Measurements from ENCODE around the gene PTGES2.

Gene PTGES2

GRCh38 chr9:128094950-128095544 lies 32.5 kb downstream of the PTGES2 start:
- TF ChIP-seq, protein P1, sequence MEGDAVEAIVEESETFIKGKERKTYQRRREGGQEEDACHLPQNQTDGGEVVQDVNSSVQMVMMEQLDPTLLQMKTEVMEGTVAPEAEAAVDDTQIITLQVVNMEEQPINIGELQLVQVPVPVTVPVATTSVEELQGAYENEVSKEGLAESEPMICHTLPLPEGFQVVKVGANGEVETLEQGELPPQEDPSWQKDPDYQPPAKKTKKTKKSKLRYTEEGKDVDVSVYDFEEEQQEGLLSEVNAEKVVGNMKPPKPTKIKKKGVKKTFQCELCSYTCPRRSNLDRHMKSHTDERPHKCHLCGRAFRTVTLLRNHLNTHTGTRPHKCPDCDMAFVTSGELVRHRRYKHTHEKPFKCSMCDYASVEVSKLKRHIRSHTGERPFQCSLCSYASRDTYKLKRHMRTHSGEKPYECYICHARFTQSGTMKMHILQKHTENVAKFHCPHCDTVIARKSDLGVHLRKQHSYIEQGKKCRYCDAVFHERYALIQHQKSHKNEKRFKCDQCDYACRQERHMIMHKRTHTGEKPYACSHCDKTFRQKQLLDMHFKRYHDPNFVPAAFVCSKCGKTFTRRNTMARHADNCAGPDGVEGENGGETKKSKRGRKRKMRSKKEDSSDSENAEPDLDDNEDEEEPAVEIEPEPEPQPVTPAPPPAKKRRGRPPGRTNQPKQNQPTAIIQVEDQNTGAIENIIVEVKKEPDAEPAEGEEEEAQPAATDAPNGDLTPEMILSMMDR (IDR thresholded peaks at IDR 0.05; ENCODE audit: low read depth, low read length, poor library complexity, severe bottlenecking): no peak
- TF ChIP-seq EZH2phosphoT487 (IDR thresholded peaks at IDR 0.05; ENCODE audit: borderline replicate concordance, low read length): no peak
- no peaks in the 10 kb centered on the region for H3K9me3 ChIP-seq (ENCODE audit: control insufficient read depth, insufficient read depth, low read length)
- no peak overlapping the region for H3K27ac ChIP-seq (ENCODE audit: low read depth, low read length)
- H3K4me3 ChIP-seq (ENCODE audit: low read length): no peak overlapping the region
- H4K20me1 ChIP-seq (ENCODE audit: control insufficient read depth, insufficient read depth, low read depth, low read length): peaks cover 12% of the 10 kb centered on the region; the same call in 1 of the 2 replicates
- no peaks in the 10 kb centered on the region for H3K9me2 ChIP-seq (replicated peaks; ENCODE audit: control insufficient read depth, low read length)
- H3K36me3 ChIP-seq (ENCODE audit: control insufficient read depth, low read length): peaks cover 13% of the 10 kb centered on the region
- H3K27me3 ChIP-seq (ENCODE audit: control insufficient read depth, low read length): no peaks in the 10 kb centered on the region
- no peak overlapping the region for H3K4me2 ChIP-seq (ENCODE audit: low read length)
- H3F3A ChIP-seq (ENCODE audit: control insufficient read depth, insufficient read depth): peaks cover 8% of the 10 kb centered on the region
- H3K79me2 ChIP-seq (ENCODE audit: control insufficient read depth, low read length): peaks cover 59% of the 10 kb centered on the region
- H3K4me1 ChIP-seq (ENCODE audit: control insufficient read depth, low read length): peaks cover 30% of the 10 kb centered on the region

- peaks cover 8% of the 10 kb centered on the region for H3F3A ChIP-seq (ENCODE audit: control insufficient read depth, insufficient read depth)
- peak overlapping the region; percentile 43 for H3K4me2 ChIP-seq (ENCODE audit: low read length)
- TF ChIP-seq, protein P1 (IDR thresholded peaks at IDR 0.05; ENCODE audit: low read depth, low read length, poor library complexity, severe bottlenecking): no peak
- no peak for TF ChIP-seq EZH2phosphoT487 (IDR thresholded peaks at IDR 0.05; ENCODE audit: borderline replicate concordance, low read length)
- H3K4me1 ChIP-seq (ENCODE audit: control insufficient read depth, low read length): peaks cover 30% of the 10 kb centered on the region
- no peaks in the 10 kb centered on the region for H3K9me3 ChIP-seq (ENCODE audit: control insufficient read depth, insufficient read depth, low read length)
- no peaks in the 10 kb centered on the region for H3K27me3 ChIP-seq (ENCODE audit: control insufficient read depth, low read length)
- peaks cover 63% of the 10 kb centered on the region for H3K79me2 ChIP-seq (ENCODE audit: control insufficient read depth, low read length)
- H4K20me1 ChIP-seq (ENCODE audit: control insufficient read depth, insufficient read depth, low read depth, low read length): peaks cover 12% of the 10 kb centered on the region; the same call in 1 of the 2 replicates
- no peak overlapping the region for H3K4me3 ChIP-seq (ENCODE audit: low read length)
- H3K27ac ChIP-seq (ENCODE audit: low read depth, low read length): peak overlapping the region; percentile 29
- peaks cover 13% of the 10 kb centered on the region for H3K36me3 ChIP-seq (ENCODE audit: control insufficient read depth, low read length)
- H3K9me2 ChIP-seq (replicated peaks; ENCODE audit: control insufficient read depth, low read length): no peaks in the 10 kb centered on the region
These were observed 33.2 kb downstream of the PTGES2 start for GRCh38 chr9:128094166-128094949.

DNA sequence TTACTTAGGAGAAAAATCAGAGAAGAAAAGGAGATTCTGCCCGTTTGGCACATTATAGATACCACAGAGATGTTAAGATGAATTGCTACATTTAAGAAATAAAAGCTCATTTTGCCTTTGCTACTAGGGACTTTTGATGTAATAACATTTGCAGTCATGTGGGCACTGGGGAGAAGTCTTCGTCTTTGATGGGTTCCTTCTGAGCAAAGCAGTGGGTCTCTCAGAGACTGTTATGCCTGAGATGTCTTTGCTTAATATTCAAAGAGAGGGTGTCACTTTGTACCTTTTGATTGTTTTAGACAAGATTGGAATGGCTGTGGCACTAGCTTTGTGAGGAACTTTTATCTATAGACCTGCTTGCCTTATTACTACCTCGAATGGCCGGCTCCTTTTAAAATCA lies 34.5 kb downstream of the PTGES2 start:
- Histone ChIP-seq H3K36me3 (ENCODE audit: control insufficient read depth, low read length) (peaks cover 13% of the 10 kb centered on the region), H3K9me2 (replicated peaks; ENCODE audit: control insufficient read depth, low read length) (no peaks in the 10 kb centered on the region), H3K27ac (ENCODE audit: low read depth, low read length) (no peak overlapping the region), H3K4me2 (ENCODE audit: low read length) (peak overlapping the region; percentile 43; the same call in 1 of the 2 replicates), H3K9me3 (ENCODE audit: control insufficient read depth, insufficient read depth, low read length) (no peaks in the 10 kb centered on the region), H3K27me3 (ENCODE audit: control insufficient read depth, low read length) (no peaks in the 10 kb centered on the region), H3K4me3 (ENCODE audit: low read length) (no peak overlapping the region), H4K20me1 (ENCODE audit: control insufficient read depth, insufficient read depth, low read depth, low read length) (peaks cover 12% of the 10 kb centered on the region; the same call in 1 of the 2 replicates), H3K79me2 (ENCODE audit: control insufficient read depth, low read length) (peaks cover 65% of the 10 kb centered on the region), H3F3A (ENCODE audit: control insufficient read depth, insufficient read depth) (peaks cover 8% of the 10 kb centered on the region), H3K4me1 (ENCODE audit: control insufficient read depth, low read length) (peaks cover 30% of the 10 kb centered on the region)
- TF ChIP-seq, protein P1 (IDR thresholded peaks at IDR 0.05; ENCODE audit: low read depth, low read length, poor library complexity, severe bottlenecking): no peak
